Amygdala (tissue), 56 donors: Measurements from ENCODE around the gene MAGEH1.
"Not testable (repeated sequence)": the region's sequence is repeated elsewhere in the genome, so short reads cannot be mapped to it uniquely, and the experiment has no call there.

ENCODE experiments used
- DNase-seq, 56 donors: peaks; one replicate each; lab custom pipeline; 2025; lab: John Stamatoyannopoulos, UW

The MAGEH1 gene

GRCh38 chrX:55451990-55452832 is at the start of gene MAGEH1:
Gene MAGEH1, plus strand, starts transcription at chrX:55452127. Its CDS starts 248 bp downstream, at chrX:55452375.
- DNase-seq = peak in 55 of 56 donors; percentile 1 to 93 (median 82)

- DNase-seq = not testable (repeated sequence)
These were observed 24.8 kb upstream of the MAGEH1 start for GRCh38 chrX:55427079-55427478.

GRCh38 chrX:55443468-55443867 is 8.5 kb upstream of the MAGEH1 start:
- DNase-seq = not testable (repeated sequence)

- peak in 6 of 56 donors; percentile 0 to 12 (median 2) for DNase-seq
These were observed 1.7 kb upstream of the MAGEH1 start for GRCh38 chrX:55450259-55450658.

GRCh38 chrX:55451141-55451540 is 786 bp upstream of the MAGEH1 start:
- DNase-seq = no peak

- DNase-seq = peak in 6 of 56 donors; percentile 29 to 53 (median 43)
These were observed 319 bp upstream of the MAGEH1 start for GRCh38 chrX:55451626-55451989.

GRCh38 chrX:55452833-55453124 is 852 bp downstream of the MAGEH1 start:
- peak in 1 of 56 donors; percentile 19 for DNase-seq

- DNase-seq = not testable (repeated sequence)
These were observed 3.8 kb downstream of the MAGEH1 start for GRCh38 chrX:55455708-55456107.

- not testable (repeated sequence) for DNase-seq
These were observed 7.5 kb downstream of the MAGEH1 start for GRCh38 chrX:55459426-55459825.

- DNase-seq = not testable (repeated sequence)
These were observed 8.0 kb downstream of the MAGEH1 start for GRCh38 chrX:55459926-55460325.

GRCh38 chrX:55464050-55464449 is 12.1 kb downstream of the MAGEH1 start:
- DNase-seq = not testable (repeated sequence)

- not testable (repeated sequence) for DNase-seq
These were observed 13.2 kb downstream of the MAGEH1 start for GRCh38 chrX:55465108-55465507.

- DNase-seq = not testable (repeated sequence)
These were observed 13.9 kb downstream of the MAGEH1 start for GRCh38 chrX:55465791-55466190.

- not testable (repeated sequence) for DNase-seq
These were observed 28.0 kb downstream of the MAGEH1 start for GRCh38 chrX:55479956-55480355.

- DNase-seq = no peak
These were observed 28.6 kb downstream of the MAGEH1 start for GRCh38 chrX:55480390-55481062.

- no peak for DNase-seq
These were observed 33.0 kb downstream of the MAGEH1 start for GRCh38 chrX:55484948-55485347.

- DNase-seq = peak in 42 of 56 donors; percentile 3 to 82 (median 38)
These were observed 34.8 kb downstream of the MAGEH1 start for GRCh38 chrX:55486736-55487135.

GRCh38 chrX:55487143-55487542 is 35.2 kb downstream of the MAGEH1 start:
- peak in 9 of 56 donors; percentile 1 to 47 (median 29) for DNase-seq

- DNase-seq = peak in 21 of 56 donors; percentile 5 to 69 (median 41)
These were observed 36.2 kb downstream of the MAGEH1 start for GRCh38 chrX:55488006-55488592.

GRCh38 chrX:55488593-55489313 is 36.8 kb downstream of the MAGEH1 start:
- DNase-seq = peak in 49 of 56 donors; percentile 5 to 82 (median 49)
